Gastroesophageal sphincter (tissue), 3 donors: Measurements from ENCODE around the gene RLBP1.

ENCODE experiments used
- CTCF ChIP-seq, 4 experiments: fragments of 200-600 bp in 2 of 4; fragments of 450-650 bp in 2 of 4; sonication (generic) in 1 of 4; IDR thresholded peaks; one replicate each; pipeline ENCODE4 v1.5.1; 2017 to 2019; ENCODE audit warnings: antibody characterized with exemption in 4 of 4, mild to moderate bottlenecking in 2 of 4, moderate library complexity in 2 of 4
- POLR2AphosphoS5 ChIP-seq: sonication (generic); formaldehyde crosslinking; IDR thresholded peaks from one replicate; pipeline ENCODE4 v1.6.1; 2017; ENCODE audit warnings: antibody characterized with exemption

GRCh38 chr15:89221543-89221942, at the start of gene RLBP1:
- no peak for TF ChIP-seq POLR2AphosphoS5
- TF ChIP-seq CTCF (IDR thresholded peaks at IDR 0.05), result no peak
